Measurements from ENCODE around the gene JCHAIN. TPM values are rescaled to one million over a fixed set of nuclear protein-coding genes. Genes with fewer than 3 reads are reported as not detected.

Gene JCHAIN
- total and polyA plus RNA-seq, 2 experiments from 2014 or later = 2.3 to 4.9 TPM

- H4K20me1 ChIP-seq (ENCODE audit: insufficient read depth) = no peaks in the 10 kb centered on the region
- no peak overlapping the region for H3K9ac ChIP-seq
- no peak overlapping the region for H3K27ac ChIP-seq
- no peaks in the 10 kb centered on the region for H3F3A ChIP-seq (ENCODE audit: insufficient read depth)
- no peak for DNase-seq
- in situ Hi-C loops (cut with MboI) = no loop called here
- H3K36me3 ChIP-seq (ENCODE audit: low read depth) = no peaks in the 10 kb centered on the region
- H3K4me2 ChIP-seq (ENCODE audit: unreplicated experiment) = no peak overlapping the region
- H3K9me2 ChIP-seq (ENCODE audit: insufficient read depth) = no peaks in the 10 kb centered on the region
- H3K9me3 ChIP-seq (ENCODE audit: low read depth) = no peaks in the 10 kb centered on the region
- H3K4me3 ChIP-seq = no peak overlapping the region
- H3K4me1 ChIP-seq (ENCODE audit: insufficient read depth) = no peaks in the 10 kb centered on the region
- H3K27me3 ChIP-seq (replicated peaks; ENCODE audit: insufficient read depth) = no peaks in the 10 kb centered on the region
- 86 to 87% methylated on average over 4 of the region's 4 CpGs for WGBS, 2 experiments (ENCODE audit: low coverage in 1 of 2, low lambda C conversion rate in 2 of 2, missing lambda C conversion rate in 2 of 2)
- no peak for TF ChIP-seq EZH2phosphoT487 (IDR thresholded peaks at IDR 0.05; ENCODE audit: insufficient read depth, low read depth)
- TF ChIP-seq EZH2 (IDR thresholded peaks at IDR 0.05; ENCODE audit: insufficient read depth, poor library complexity, severe bottlenecking) = no peak
- H3K79me2 ChIP-seq (ENCODE audit: insufficient read depth) = no peaks in the 10 kb centered on the region
- no peak overlapping the region for H2AFZ ChIP-seq
These were observed 6.2 kb downstream of the JCHAIN start for GRCh38 chr4:70660106-70660505.

GRCh38 chr4:70658418-70658817, 7.9 kb downstream of the JCHAIN start:
- no peaks in the 10 kb centered on the region for H3K79me2 ChIP-seq (ENCODE audit: insufficient read depth)

GRCh38 chr4:70657326-70657725, 9.0 kb downstream of the JCHAIN start:
- TF ChIP-seq EZH2phosphoT487 (IDR thresholded peaks at IDR 0.05; ENCODE audit: insufficient read depth, low read depth) = no peak
- no peak for TF ChIP-seq EZH2 (IDR thresholded peaks at IDR 0.05; ENCODE audit: insufficient read depth, poor library complexity, severe bottlenecking)
- in situ Hi-C loops (cut with MboI) = no loop called here
- Histone ChIP-seq H3K9me3 (ENCODE audit: low read depth) (no peaks in the 10 kb centered on the region), H3K79me2 (ENCODE audit: insufficient read depth) (no peaks in the 10 kb centered on the region), H3K4me1 (ENCODE audit: insufficient read depth) (no peaks in the 10 kb centered on the region), H3F3A (ENCODE audit: insufficient read depth) (no peaks in the 10 kb centered on the region), H3K27ac (no peak overlapping the region), H3K27me3 (replicated peaks; ENCODE audit: insufficient read depth) (no peaks in the 10 kb centered on the region), H3K4me2 (ENCODE audit: unreplicated experiment) (no peak overlapping the region), H3K4me3 (no peak overlapping the region), H2AFZ (no peak overlapping the region), H4K20me1 (ENCODE audit: insufficient read depth) (no peaks in the 10 kb centered on the region), H3K9ac (no peak overlapping the region), H3K36me3 (ENCODE audit: low read depth) (no peaks in the 10 kb centered on the region), H3K9me2 (ENCODE audit: insufficient read depth) (no peaks in the 10 kb centered on the region)
- no peak for DNase-seq
- WGBS, 2 experiments (ENCODE audit: low coverage in 1 of 2, low lambda C conversion rate in 2 of 2, missing lambda C conversion rate in 2 of 2) = 69 to 78% methylated on average over 5 of the region's 5 CpGs

More at GRCh38 chr4:70658418-70658817, 7.9 kb downstream of the JCHAIN start:
- H3F3A ChIP-seq (ENCODE audit: insufficient read depth) = no peaks in the 10 kb centered on the region
- no peaks in the 10 kb centered on the region for H3K4me1 ChIP-seq (ENCODE audit: insufficient read depth)
- no peak overlapping the region for H3K4me2 ChIP-seq (ENCODE audit: unreplicated experiment)
- no peak overlapping the region for H3K27ac ChIP-seq
- no peak overlapping the region for H3K4me3 ChIP-seq
- H3K9me3 ChIP-seq (ENCODE audit: low read depth) = no peaks in the 10 kb centered on the region
- H3K36me3 ChIP-seq (ENCODE audit: low read depth) = no peaks in the 10 kb centered on the region
- H2AFZ ChIP-seq = no peak overlapping the region
- in situ Hi-C loops (cut with MboI) = no loop called here
- H3K9me2 ChIP-seq (ENCODE audit: insufficient read depth) = no peaks in the 10 kb centered on the region
- H4K20me1 ChIP-seq (ENCODE audit: insufficient read depth) = no peaks in the 10 kb centered on the region
- 45% methylated on average over 3 of the region's 3 CpGs for WGBS, 2 experiments (ENCODE audit: low coverage in 1 of 2, low lambda C conversion rate in 2 of 2, missing lambda C conversion rate in 2 of 2)
- H3K27me3 ChIP-seq (replicated peaks; ENCODE audit: insufficient read depth) = no peaks in the 10 kb centered on the region
- DNase-seq = no peak
- H3K9ac ChIP-seq = no peak overlapping the region
- TF ChIP-seq EZH2 (IDR thresholded peaks at IDR 0.05; ENCODE audit: insufficient read depth, poor library complexity, severe bottlenecking) (no peak), EZH2phosphoT487 (IDR thresholded peaks at IDR 0.05; ENCODE audit: insufficient read depth, low read depth) (no peak)

GRCh38 chr4:70654605-70655011, 11.7 kb downstream of the JCHAIN start:
- TF ChIP-seq EZH2phosphoT487 (IDR thresholded peaks at IDR 0.05; ENCODE audit: insufficient read depth, low read depth) (no peak), EZH2 (IDR thresholded peaks at IDR 0.05; ENCODE audit: insufficient read depth, poor library complexity, severe bottlenecking) (no peak)
- Histone ChIP-seq H3K9ac (no peak overlapping the region), H3K9me3 (ENCODE audit: low read depth) (no peaks in the 10 kb centered on the region), H2AFZ (no peak overlapping the region), H3K27ac (no peak overlapping the region), H3K27me3 (replicated peaks; ENCODE audit: insufficient read depth) (no peaks in the 10 kb centered on the region), H3F3A (ENCODE audit: insufficient read depth) (no peaks in the 10 kb centered on the region), H3K4me3 (no peak overlapping the region), H3K9me2 (ENCODE audit: insufficient read depth) (no peaks in the 10 kb centered on the region), H3K4me2 (ENCODE audit: unreplicated experiment) (no peak overlapping the region), H3K36me3 (ENCODE audit: low read depth) (no peaks in the 10 kb centered on the region), H3K4me1 (ENCODE audit: insufficient read depth) (no peaks in the 10 kb centered on the region), H3K79me2 (ENCODE audit: insufficient read depth) (no peaks in the 10 kb centered on the region), H4K20me1 (ENCODE audit: insufficient read depth) (no peaks in the 10 kb centered on the region)
- DNase-seq = peak; percentile 30
- WGBS, 2 experiments (ENCODE audit: low coverage in 1 of 2, low lambda C conversion rate in 2 of 2, missing lambda C conversion rate in 2 of 2) = 67 to 72% methylated on average over 5 of the region's 5 CpGs
- in situ Hi-C loops (cut with MboI) = no loop called here
